ENCODE measurements around the gene OBSCN.
A peak's percentile ranks its signal among the peaks of the same experiment; 100 is the strongest.

OBSCN gene

DNA sequence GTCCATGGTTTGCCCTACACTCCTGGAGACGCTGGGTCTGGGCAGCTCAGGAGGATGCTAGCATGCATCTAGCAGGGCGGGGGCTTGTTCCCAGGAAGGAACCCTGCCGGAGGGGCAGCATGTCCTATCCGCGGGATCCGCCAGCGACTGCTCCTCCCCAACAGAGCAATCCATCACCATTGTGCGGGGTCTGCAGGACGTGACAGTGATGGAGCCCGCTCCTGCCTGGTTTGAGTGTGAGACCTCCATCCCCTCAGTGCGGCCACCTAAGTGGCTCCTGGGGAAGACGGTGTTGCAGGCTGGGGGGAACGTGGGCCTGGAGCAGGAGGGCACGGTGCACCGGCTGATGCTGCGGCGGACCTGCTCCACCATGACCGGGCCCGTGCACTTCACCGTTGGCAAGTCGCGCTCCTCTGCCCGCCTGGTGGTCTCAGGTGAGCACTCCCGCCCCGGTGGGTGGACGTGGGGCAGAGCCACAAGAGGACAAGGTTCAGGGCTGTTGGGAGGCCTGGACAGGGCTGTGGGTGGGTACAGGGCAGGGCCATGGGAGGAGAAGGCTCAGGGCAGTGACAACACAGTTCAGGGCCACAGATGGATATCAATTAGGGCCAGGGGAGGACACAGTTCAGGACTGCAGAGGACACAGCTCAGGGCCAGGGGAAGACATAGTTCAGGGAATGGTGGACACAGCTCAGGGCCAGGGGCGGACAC lies 71.3 kb downstream of the OBSCN start:
- TF ChIP-seq, protein P1, sequence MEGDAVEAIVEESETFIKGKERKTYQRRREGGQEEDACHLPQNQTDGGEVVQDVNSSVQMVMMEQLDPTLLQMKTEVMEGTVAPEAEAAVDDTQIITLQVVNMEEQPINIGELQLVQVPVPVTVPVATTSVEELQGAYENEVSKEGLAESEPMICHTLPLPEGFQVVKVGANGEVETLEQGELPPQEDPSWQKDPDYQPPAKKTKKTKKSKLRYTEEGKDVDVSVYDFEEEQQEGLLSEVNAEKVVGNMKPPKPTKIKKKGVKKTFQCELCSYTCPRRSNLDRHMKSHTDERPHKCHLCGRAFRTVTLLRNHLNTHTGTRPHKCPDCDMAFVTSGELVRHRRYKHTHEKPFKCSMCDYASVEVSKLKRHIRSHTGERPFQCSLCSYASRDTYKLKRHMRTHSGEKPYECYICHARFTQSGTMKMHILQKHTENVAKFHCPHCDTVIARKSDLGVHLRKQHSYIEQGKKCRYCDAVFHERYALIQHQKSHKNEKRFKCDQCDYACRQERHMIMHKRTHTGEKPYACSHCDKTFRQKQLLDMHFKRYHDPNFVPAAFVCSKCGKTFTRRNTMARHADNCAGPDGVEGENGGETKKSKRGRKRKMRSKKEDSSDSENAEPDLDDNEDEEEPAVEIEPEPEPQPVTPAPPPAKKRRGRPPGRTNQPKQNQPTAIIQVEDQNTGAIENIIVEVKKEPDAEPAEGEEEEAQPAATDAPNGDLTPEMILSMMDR (IDR thresholded peaks at IDR 0.05; ENCODE audit: borderline replicate concordance, control extremely low read depth, extremely low read depth, insufficient read depth, missing control alignments), result no peak
- in situ Hi-C loops (cut with MboI; ENCODE audit: low sequenced_read_pairs, unreplicated experiment), result no loop called here
- DNase-seq (ENCODE audit: low spot score), result no peak

DNA sequence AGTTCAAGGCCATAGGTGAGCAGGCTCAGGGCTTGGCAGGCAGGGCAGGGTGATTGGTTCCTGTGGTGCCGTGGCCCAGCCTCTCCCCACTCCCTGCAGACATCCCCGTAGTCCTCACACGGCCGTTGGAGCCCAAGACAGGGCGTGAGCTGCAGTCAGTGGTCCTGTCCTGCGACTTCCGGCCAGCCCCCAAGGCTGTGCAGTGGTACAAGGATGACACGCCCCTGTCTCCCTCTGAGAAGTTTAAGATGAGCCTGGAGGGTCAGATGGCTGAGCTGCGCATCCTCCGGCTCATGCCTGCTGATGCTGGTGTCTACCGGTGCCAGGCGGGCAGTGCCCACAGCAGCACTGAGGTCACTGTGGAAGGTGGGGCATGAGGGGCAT lies 71.9 kb downstream of the OBSCN start:
- in situ Hi-C loops (cut with MboI; ENCODE audit: low sequenced_read_pairs, unreplicated experiment), result no loop called here
- TF ChIP-seq, protein P1 (IDR thresholded peaks at IDR 0.05; ENCODE audit: borderline replicate concordance, control extremely low read depth, extremely low read depth, insufficient read depth, missing control alignments), result no peak
- no peak for DNase-seq (ENCODE audit: low spot score)

DNA sequence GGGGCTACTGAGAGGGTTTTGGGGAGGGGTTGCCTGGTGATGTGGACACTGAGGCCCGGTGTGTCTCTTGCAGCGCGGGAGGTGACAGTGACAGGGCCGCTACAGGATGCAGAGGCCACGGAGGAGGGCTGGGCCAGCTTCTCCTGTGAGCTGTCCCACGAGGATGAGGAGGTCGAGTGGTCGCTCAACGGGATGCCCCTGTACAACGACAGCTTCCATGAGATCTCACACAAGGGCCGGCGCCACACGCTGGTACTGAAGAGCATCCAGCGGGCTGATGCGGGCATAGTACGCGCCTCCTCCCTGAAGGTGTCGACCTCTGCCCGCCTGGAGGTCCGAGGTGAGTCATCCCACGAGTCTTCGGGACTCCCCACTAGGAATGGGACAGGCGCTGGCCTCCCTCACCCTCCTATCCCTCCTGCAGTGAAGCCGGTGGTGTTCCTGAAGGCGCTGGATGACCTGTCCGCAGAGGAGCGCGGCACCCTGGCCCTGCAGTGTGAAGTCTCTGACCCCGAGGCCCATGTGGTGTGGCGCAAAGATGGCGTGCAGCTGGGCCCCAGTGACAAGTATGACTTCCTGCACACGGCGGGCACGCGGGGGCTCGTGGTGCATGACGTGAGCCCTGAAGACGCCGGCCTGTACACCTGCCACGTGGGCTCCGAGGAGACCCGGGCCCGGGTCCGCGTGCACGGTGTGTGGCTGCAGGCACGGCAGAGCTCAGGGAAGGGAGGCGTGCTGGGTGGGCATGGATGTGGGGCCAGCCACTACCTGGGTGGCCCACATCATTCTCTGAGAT lies 72.5 kb downstream of the OBSCN start:
- DNase-seq (ENCODE audit: low spot score), result no peak
- TF ChIP-seq, protein P1 (IDR thresholded peaks at IDR 0.05; ENCODE audit: borderline replicate concordance, control extremely low read depth, extremely low read depth, insufficient read depth, missing control alignments), result no peak
- in situ Hi-C loops (cut with MboI; ENCODE audit: low sequenced_read_pairs, unreplicated experiment), result no loop called here

DNA sequence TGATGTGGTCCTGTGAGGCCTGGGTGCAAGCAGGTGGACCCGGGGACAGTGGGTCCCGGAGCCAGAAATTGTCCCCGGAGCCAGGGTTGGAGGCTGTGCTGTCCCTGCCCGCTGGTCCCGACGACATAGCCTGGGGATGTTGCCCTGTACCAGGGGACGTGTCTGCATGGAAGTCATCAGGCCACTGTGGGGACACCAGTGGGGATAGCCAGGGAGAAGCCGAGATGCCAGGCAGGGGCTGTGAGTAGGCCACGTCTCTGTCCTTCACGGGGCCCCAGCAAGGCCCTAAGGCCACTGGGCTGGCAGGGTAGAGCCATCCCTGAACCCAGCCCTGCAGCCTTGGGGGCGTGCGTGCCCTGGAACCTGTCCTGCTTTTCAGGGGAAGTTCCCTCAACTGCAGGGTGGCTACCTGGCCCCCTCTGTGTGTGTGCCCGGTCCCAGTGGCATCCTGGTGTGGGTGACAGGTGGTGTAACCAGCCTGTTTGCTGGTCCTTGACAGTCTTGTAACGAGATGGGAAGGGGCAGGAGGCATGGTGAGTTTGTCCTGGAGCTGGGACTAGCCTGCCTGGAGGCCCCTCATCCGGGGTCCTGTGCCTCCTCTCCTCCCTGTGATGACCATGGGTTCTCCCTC lies 73.2 kb downstream of the OBSCN start:
- in situ Hi-C loops (cut with MboI; ENCODE audit: low sequenced_read_pairs, unreplicated experiment), result no loop called here

DNA sequence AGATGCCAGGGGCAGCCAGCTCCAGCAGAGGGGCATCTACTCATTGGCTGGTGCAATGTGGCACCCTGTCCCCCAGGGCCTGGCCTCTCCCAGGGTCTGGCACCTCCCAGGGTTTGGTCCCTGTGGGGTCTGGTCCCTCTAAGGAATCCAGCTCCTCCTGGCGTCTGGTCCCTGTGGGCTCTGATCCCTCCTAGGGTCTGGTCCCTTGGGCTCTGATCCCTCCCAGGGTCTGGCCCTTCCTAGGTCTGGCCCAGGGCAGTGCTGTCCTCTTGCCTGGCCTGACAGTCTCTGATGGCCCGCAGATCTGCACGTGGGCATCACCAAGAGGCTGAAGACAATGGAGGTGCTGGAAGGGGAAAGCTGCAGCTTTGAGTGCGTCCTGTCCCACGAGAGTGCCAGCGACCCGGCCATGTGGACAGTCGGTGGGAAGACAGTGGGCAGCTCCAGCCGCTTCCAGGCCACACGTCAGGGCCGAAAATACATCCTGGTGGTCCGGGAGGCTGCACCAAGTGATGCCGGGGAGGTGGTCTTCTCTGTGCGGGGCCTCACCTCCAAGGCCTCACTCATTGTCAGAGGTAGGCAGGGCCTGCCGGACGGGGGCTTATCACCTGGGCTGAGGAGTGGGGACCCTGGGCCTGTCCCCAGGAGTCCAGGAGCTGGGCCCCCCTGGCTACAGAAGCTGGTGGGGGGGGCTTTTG lies 73.9 kb downstream of the OBSCN start:
- peak; percentile 19 for DNase-seq (ENCODE audit: low spot score)
- TF ChIP-seq, protein P1 (IDR thresholded peaks at IDR 0.05; ENCODE audit: borderline replicate concordance, control extremely low read depth, extremely low read depth, insufficient read depth, missing control alignments), result no peak

More for the DNA sequence above, 73.2 kb downstream of the OBSCN start:
- TF ChIP-seq, protein P1 (IDR thresholded peaks at IDR 0.05; ENCODE audit: borderline replicate concordance, control extremely low read depth, extremely low read depth, insufficient read depth, missing control alignments), result no peak
- no peak for DNase-seq (ENCODE audit: low spot score)

More for the DNA sequence above, 73.9 kb downstream of the OBSCN start:
- in situ Hi-C loops (cut with MboI; ENCODE audit: low sequenced_read_pairs, unreplicated experiment), result no loop called here
